ENCODE results near the gene GLRX.

DNA sequence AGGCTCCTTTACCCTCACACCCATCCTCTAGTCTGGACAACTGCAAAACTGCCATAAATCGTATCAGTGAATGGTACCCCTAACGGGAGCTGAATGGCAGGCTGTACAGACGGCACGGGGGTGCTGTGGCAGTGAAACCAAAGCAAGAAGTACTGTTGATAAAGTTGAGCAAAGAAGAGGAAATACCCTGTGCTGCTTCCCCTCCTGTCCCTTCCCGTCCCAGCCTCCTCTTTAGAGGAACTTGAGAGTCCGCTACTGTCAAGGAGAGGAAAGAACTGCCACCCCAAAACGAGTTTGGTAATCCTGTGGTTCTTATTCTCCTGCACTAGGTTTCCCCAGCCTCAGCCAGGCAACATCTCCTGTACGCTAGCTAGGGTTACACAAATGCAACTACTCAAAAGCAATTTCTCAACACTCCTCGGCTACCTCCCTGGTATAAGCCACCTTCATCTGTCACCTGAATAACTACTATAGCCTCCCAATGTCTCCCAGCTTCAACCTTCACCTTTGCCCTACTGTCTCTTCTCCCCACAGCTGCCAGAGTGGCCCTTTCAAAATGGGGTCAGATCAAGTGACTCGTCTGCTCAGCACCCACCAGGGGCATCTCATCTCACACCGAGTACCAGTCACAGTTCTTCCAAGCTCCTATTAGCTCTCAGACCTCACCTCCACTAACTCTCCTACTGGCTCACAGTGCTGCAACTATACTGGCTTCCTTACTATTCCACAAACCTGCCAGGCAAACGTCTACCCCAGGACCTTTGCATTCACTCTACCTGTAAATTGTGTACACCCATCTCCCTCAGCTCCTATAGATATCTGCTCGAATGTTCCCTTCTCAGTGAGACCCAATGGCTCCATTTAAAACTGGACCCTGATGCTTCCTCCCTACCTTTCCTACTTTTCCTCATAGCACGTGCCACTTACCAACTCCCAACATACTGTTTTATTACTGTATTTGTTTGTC is 4.1 kb downstream of the GLRX start:
- no peak for TF ChIP-seq POLR2A (IDR thresholded peaks at IDR 0.05)
- TF ChIP-seq, protein P1, sequence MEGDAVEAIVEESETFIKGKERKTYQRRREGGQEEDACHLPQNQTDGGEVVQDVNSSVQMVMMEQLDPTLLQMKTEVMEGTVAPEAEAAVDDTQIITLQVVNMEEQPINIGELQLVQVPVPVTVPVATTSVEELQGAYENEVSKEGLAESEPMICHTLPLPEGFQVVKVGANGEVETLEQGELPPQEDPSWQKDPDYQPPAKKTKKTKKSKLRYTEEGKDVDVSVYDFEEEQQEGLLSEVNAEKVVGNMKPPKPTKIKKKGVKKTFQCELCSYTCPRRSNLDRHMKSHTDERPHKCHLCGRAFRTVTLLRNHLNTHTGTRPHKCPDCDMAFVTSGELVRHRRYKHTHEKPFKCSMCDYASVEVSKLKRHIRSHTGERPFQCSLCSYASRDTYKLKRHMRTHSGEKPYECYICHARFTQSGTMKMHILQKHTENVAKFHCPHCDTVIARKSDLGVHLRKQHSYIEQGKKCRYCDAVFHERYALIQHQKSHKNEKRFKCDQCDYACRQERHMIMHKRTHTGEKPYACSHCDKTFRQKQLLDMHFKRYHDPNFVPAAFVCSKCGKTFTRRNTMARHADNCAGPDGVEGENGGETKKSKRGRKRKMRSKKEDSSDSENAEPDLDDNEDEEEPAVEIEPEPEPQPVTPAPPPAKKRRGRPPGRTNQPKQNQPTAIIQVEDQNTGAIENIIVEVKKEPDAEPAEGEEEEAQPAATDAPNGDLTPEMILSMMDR (IDR thresholded peaks at IDR 0.05), result no peak

Measured in Peyer's patch (tissue), 4 donors.